ENCODE measurements around the gene CCDC159.

Gene CCDC159

GRCh38 chr19:11364296-11364904 is 18.1 kb downstream of the CCDC159 start:
- Histone ChIP-seq H3K27me3 (ENCODE audit: control insufficient read depth in 1 of 2, insufficient read depth in 1 of 2, low read length in 2 of 2) (peaks cover 0 to 24% of the 10 kb centered on the region in 2 experiments), H3K4ac (ENCODE audit: low read depth in 1 of 2, low read length in 2 of 2) (no peak overlapping the region), H3K4me1 (ENCODE audit: control insufficient read depth, insufficient read depth, low read depth, low read length) (peaks cover 9% of the 10 kb centered on the region), H3K27ac (ENCODE audit: low read length, poor library complexity, severe bottlenecking) (no peak overlapping the region), H3K23ac (ENCODE audit: low read length in 2 of 2) (no peak overlapping the region), H2BK12ac (ENCODE audit: low read length in 2 of 2) (no peak overlapping the region), H2BK120ac (ENCODE audit: low read depth, low read length) (no peak overlapping the region), H3K18ac (ENCODE audit: low read depth in 1 of 2, low read length in 2 of 2) (no peak overlapping the region), H4K91ac (ENCODE audit: low read length) (no peak overlapping the region), H3K14ac (ENCODE audit: low read length in 2 of 2) (no peak overlapping the region), H3K9me3 (ENCODE audit: control insufficient read depth, low read length) (no peaks in the 10 kb centered on the region), H2BK15ac (ENCODE audit: low read depth, poor library complexity, severe bottlenecking) (no peak overlapping the region), H3K9ac (ENCODE audit: low read length) (no peak overlapping the region), H2BK5ac (ENCODE audit: low read depth, low read length, poor library complexity, severe bottlenecking) (no peak overlapping the region), H4K8ac (ENCODE audit: low read length) (no peak overlapping the region), H2AFZ (ENCODE audit: low read depth, low read length) (no peak overlapping the region), H3K36me3 (ENCODE audit: control insufficient read depth in 1 of 2, insufficient read depth in 2 of 2, low read depth in 1 of 2, low read length in 2 of 2) (peaks cover 54 to 62% of the 10 kb centered on the region in 2 experiments), H3K4me3 (ENCODE audit: insufficient read depth in 1 of 2, low read depth in 1 of 2, low read length in 2 of 2) (no peak overlapping the region), H3K79me1 (replicated peaks; ENCODE audit: low read length, poor library complexity, severe bottlenecking) (no peaks in the 10 kb centered on the region), H2AK5ac (ENCODE audit: low read length, severe bottlenecking) (no peak overlapping the region), H3K4me2 (ENCODE audit: low read length, poor library complexity, severe bottlenecking) (no peak overlapping the region)
- DNase-seq = no peak
- WGBS = 93% methylated on average over 28 of the region's 28 CpGs

DNA sequence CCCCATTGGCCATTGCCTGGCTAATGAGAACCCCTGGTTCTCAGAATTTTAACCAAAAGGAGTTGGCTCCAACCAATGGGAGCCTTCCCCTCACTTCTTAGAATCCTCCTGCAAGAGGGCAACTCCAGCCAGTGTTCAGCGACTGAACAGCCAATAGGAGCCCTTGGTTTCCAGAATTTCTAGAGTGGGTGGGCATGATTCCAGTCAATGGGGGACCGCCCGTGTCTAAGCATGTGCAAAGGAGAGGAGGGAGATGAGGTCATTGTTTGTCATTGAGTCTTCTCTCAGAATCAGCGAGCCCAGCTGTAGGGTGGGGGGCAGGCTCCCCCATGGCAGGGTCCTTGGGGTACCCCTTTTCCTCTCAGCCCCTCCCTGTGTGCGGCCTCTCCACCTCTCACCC is 18.6 kb downstream of the CCDC159 start:
- 89% methylated on average over 3 of the region's 5 CpGs for WGBS

DNA sequence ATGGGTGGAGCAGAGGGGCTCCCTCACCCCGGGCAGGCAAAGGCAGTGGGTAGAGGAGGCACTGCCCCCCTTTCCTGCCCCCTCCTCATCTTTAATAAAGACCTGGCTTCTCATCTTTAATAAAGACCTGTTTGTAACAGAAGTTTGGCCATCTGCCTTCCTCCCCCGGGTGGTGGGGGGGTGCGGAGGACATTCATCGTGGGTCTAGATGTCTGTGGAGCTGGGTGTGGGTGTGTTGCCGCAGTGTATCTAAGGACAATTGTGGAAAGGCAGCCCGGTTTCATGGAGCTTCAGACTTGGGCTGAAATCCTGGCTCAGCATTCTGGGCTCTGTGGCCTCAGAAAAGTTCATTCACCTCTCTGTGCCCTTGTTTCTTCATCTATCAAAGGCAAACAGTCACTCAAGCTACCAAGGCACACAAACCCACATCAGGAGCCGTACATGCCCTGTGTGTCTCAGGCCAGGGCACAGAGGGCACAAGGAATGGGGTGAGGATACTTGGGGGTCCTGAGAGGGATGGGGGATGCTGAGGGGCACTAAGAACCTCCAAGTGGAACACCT is 19.3 kb downstream of the CCDC159 start:
- no peak overlapping the region for H2BK5ac ChIP-seq (ENCODE audit: low read depth, low read length, poor library complexity, severe bottlenecking)
- H3K9ac ChIP-seq (ENCODE audit: low read length) = no peak overlapping the region
- no peaks in the 10 kb centered on the region for H3K79me1 ChIP-seq (replicated peaks; ENCODE audit: low read length, poor library complexity, severe bottlenecking)
- no peak overlapping the region for H3K18ac ChIP-seq (ENCODE audit: low read depth in 1 of 2, low read length in 2 of 2)
- WGBS = 87% methylated on average over 7 of the region's 7 CpGs
- H3K4me2 ChIP-seq (ENCODE audit: low read length, poor library complexity, severe bottlenecking) = no peak overlapping the region
- H2BK15ac ChIP-seq (ENCODE audit: low read depth, poor library complexity, severe bottlenecking) = no peak overlapping the region
- H3K27me3 ChIP-seq (ENCODE audit: control insufficient read depth in 1 of 2, insufficient read depth in 1 of 2, low read length in 2 of 2) = peaks cover 0 to 17% of the 10 kb centered on the region in 2 experiments
- H3K4ac ChIP-seq (ENCODE audit: low read depth in 1 of 2, low read length in 2 of 2) = no peak overlapping the region
- H3K9me3 ChIP-seq (ENCODE audit: control insufficient read depth, low read length) = no peaks in the 10 kb centered on the region
- H4K91ac ChIP-seq (ENCODE audit: low read length) = no peak overlapping the region
- H3K4me3 ChIP-seq (ENCODE audit: insufficient read depth in 1 of 2, low read depth in 1 of 2, low read length in 2 of 2) = no peak overlapping the region
- H3K14ac ChIP-seq (ENCODE audit: low read length in 2 of 2) = no peak overlapping the region
- no peak overlapping the region for H2AFZ ChIP-seq (ENCODE audit: low read depth, low read length)
- H3K4me1 ChIP-seq (ENCODE audit: control insufficient read depth, insufficient read depth, low read depth, low read length) = peaks cover 9% of the 10 kb centered on the region
- no peak overlapping the region for H3K27ac ChIP-seq (ENCODE audit: low read length, poor library complexity, severe bottlenecking)
- H3K36me3 ChIP-seq (ENCODE audit: control insufficient read depth in 1 of 2, insufficient read depth in 2 of 2, low read depth in 1 of 2, low read length in 2 of 2) = peaks cover 49 to 51% of the 10 kb centered on the region in 2 experiments
- H2AK5ac ChIP-seq (ENCODE audit: low read length, severe bottlenecking) = no peak overlapping the region
- H2BK12ac ChIP-seq (ENCODE audit: low read length in 2 of 2) = no peak overlapping the region
- DNase-seq = no peak
- no peak overlapping the region for H3K23ac ChIP-seq (ENCODE audit: low read length in 2 of 2)
- H4K8ac ChIP-seq (ENCODE audit: low read length) = no peak overlapping the region
- H2BK120ac ChIP-seq (ENCODE audit: low read depth, low read length) = no peak overlapping the region

More for the DNA sequence above, 18.6 kb downstream of the CCDC159 start:
- H3K14ac ChIP-seq (ENCODE audit: low read length in 2 of 2) = no peak overlapping the region
- peaks cover 9% of the 10 kb centered on the region for H3K4me1 ChIP-seq (ENCODE audit: control insufficient read depth, insufficient read depth, low read depth, low read length)
- H3K4me3 ChIP-seq (ENCODE audit: insufficient read depth in 1 of 2, low read depth in 1 of 2, low read length in 2 of 2) = no peak overlapping the region
- no peak overlapping the region for H2BK12ac ChIP-seq (ENCODE audit: low read length in 2 of 2)
- no peak overlapping the region for H3K4ac ChIP-seq (ENCODE audit: low read depth in 1 of 2, low read length in 2 of 2)
- H2BK5ac ChIP-seq (ENCODE audit: low read depth, low read length, poor library complexity, severe bottlenecking) = no peak overlapping the region
- no peak overlapping the region for H4K8ac ChIP-seq (ENCODE audit: low read length)
- no peak overlapping the region for H3K23ac ChIP-seq (ENCODE audit: low read length in 2 of 2)
- H3K4me2 ChIP-seq (ENCODE audit: low read length, poor library complexity, severe bottlenecking) = no peak overlapping the region
- no peak overlapping the region for H2BK120ac ChIP-seq (ENCODE audit: low read depth, low read length)
- H3K9me3 ChIP-seq (ENCODE audit: control insufficient read depth, low read length) = no peaks in the 10 kb centered on the region
- no peak overlapping the region for H3K18ac ChIP-seq (ENCODE audit: low read depth in 1 of 2, low read length in 2 of 2)
- DNase-seq = no peak
- no peak overlapping the region for H4K91ac ChIP-seq (ENCODE audit: low read length)
- H3K27me3 ChIP-seq (ENCODE audit: control insufficient read depth in 1 of 2, insufficient read depth in 1 of 2, low read length in 2 of 2) = peaks cover 0 to 21% of the 10 kb centered on the region in 2 experiments
- no peak overlapping the region for H2BK15ac ChIP-seq (ENCODE audit: low read depth, poor library complexity, severe bottlenecking)
- H2AK5ac ChIP-seq (ENCODE audit: low read length, severe bottlenecking) = no peak overlapping the region
- peaks cover 52 to 57% of the 10 kb centered on the region in 2 experiments for H3K36me3 ChIP-seq (ENCODE audit: control insufficient read depth in 1 of 2, insufficient read depth in 2 of 2, low read depth in 1 of 2, low read length in 2 of 2)
- no peaks in the 10 kb centered on the region for H3K79me1 ChIP-seq (replicated peaks; ENCODE audit: low read length, poor library complexity, severe bottlenecking)
- H3K27ac ChIP-seq (ENCODE audit: low read length, poor library complexity, severe bottlenecking) = no peak overlapping the region
- H2AFZ ChIP-seq (ENCODE audit: low read depth, low read length) = no peak overlapping the region
- H3K9ac ChIP-seq (ENCODE audit: low read length) = no peak overlapping the region

DNA sequence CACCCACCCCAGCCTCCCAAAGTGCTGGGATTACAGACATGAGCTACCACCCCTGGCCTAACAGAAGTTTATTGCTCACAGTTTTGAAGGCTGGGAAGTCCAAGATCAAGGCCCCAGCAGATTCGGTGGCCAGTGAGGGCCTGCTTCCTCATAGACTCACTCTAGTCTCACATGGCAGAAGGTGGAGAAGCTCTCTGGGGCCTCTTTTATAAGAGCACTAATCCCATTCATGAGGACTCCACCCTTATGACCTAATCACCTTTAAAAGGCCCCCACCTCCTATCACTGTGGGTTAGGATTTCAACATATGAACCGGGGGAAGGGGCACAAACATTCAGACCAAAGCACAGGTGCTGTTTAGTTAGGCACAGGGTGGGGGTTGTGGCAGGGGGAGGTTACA is 21.2 kb downstream of the CCDC159 start:
- Histone ChIP-seq H2BK120ac (ENCODE audit: low read depth, low read length) (no peak overlapping the region), H3K23ac (ENCODE audit: low read length in 2 of 2) (no peak overlapping the region), H3K9ac (ENCODE audit: low read length) (no peak overlapping the region), H3K27me3 (ENCODE audit: control insufficient read depth in 1 of 2, insufficient read depth in 1 of 2, low read length in 2 of 2) (no peaks in the 10 kb centered on the region), H2AFZ (ENCODE audit: low read depth, low read length) (no peak overlapping the region), H2AK5ac (ENCODE audit: low read length, severe bottlenecking) (no peak overlapping the region), H2BK5ac (ENCODE audit: low read depth, low read length, poor library complexity, severe bottlenecking) (no peak overlapping the region), H4K8ac (ENCODE audit: low read length) (no peak overlapping the region), H3K4me1 (ENCODE audit: control insufficient read depth, insufficient read depth, low read depth, low read length) (peaks cover 2% of the 10 kb centered on the region), H3K27ac (ENCODE audit: low read length, poor library complexity, severe bottlenecking) (no peak overlapping the region), H3K18ac (ENCODE audit: low read depth in 1 of 2, low read length in 2 of 2) (no peak overlapping the region), H3K4me2 (ENCODE audit: low read length, poor library complexity, severe bottlenecking) (no peak overlapping the region), H4K91ac (ENCODE audit: low read length) (no peak overlapping the region), H3K14ac (ENCODE audit: low read length in 2 of 2) (no peak overlapping the region), H3K79me1 (replicated peaks; ENCODE audit: low read length, poor library complexity, severe bottlenecking) (no peaks in the 10 kb centered on the region), H2BK12ac (ENCODE audit: low read length in 2 of 2) (no peak overlapping the region), H2BK15ac (ENCODE audit: low read depth, poor library complexity, severe bottlenecking) (no peak overlapping the region), H3K36me3 (ENCODE audit: control insufficient read depth in 1 of 2, insufficient read depth in 2 of 2, low read depth in 1 of 2, low read length in 2 of 2) (peaks cover 30 to 32% of the 10 kb centered on the region in 2 experiments), H3K4me3 (ENCODE audit: insufficient read depth in 1 of 2, low read depth in 1 of 2, low read length in 2 of 2) (no peak overlapping the region), H3K9me3 (ENCODE audit: control insufficient read depth, low read length) (no peaks in the 10 kb centered on the region), H3K4ac (ENCODE audit: low read depth in 1 of 2, low read length in 2 of 2) (no peak overlapping the region)
- DNase-seq = no peak
- 90% methylated on average over 2 of the region's 2 CpGs for WGBS

Data from mesenchymal stem cell (in vitro differentiated cells and primary cell).